ENCODE data around the gene NOPCHAP1. TPM values are rescaled to one million over a fixed set of nuclear protein-coding genes. Genes with fewer than 3 reads are reported as not detected.
"Not testable (repeated sequence)": the region's sequence is repeated elsewhere in the genome, so short reads cannot be mapped to it uniquely, and the experiment has no call there.

NOPCHAP1 gene
- total RNA-seq, 1 donor from 2014 or later: 11.5 TPM

DNA sequence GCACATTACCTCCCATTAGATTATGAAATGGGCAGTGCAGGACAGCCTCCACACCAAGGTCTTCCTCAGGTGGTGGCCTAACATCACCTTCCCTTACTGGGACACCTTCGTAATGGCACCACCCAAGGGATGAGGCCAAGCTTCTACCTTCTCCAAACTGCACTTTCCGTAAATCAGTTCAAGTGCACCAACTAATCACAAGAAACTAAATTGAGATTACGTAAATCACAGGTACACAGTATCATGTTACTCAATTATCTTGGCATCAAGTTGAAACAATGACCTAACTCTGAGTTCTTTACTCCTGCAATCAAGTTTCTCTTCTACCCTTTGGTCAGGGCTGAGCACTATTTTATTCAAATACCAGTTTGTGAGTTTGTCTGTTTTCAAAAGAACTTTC is 41.9 kb upstream of the NOPCHAP1 start:
- ATAC-seq (peak; percentile 65), DNase-seq (no peak)
- TF ChIP-seq, protein P1, sequence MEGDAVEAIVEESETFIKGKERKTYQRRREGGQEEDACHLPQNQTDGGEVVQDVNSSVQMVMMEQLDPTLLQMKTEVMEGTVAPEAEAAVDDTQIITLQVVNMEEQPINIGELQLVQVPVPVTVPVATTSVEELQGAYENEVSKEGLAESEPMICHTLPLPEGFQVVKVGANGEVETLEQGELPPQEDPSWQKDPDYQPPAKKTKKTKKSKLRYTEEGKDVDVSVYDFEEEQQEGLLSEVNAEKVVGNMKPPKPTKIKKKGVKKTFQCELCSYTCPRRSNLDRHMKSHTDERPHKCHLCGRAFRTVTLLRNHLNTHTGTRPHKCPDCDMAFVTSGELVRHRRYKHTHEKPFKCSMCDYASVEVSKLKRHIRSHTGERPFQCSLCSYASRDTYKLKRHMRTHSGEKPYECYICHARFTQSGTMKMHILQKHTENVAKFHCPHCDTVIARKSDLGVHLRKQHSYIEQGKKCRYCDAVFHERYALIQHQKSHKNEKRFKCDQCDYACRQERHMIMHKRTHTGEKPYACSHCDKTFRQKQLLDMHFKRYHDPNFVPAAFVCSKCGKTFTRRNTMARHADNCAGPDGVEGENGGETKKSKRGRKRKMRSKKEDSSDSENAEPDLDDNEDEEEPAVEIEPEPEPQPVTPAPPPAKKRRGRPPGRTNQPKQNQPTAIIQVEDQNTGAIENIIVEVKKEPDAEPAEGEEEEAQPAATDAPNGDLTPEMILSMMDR (IDR thresholded peaks at IDR 0.05): no peak
- no peaks in the 10 kb centered on the region for H3K9me3 ChIP-seq
- H3K27ac ChIP-seq: no peak overlapping the region
- no peaks in the 10 kb centered on the region for H3K27me3 ChIP-seq
- intact Hi-C loops (cut with DNase I): no loop called here
- H3K4me3 ChIP-seq: no peak overlapping the region
- no peaks in the 10 kb centered on the region for H3K36me3 ChIP-seq
- no peaks in the 10 kb centered on the region for H3K4me1 ChIP-seq

DNA sequence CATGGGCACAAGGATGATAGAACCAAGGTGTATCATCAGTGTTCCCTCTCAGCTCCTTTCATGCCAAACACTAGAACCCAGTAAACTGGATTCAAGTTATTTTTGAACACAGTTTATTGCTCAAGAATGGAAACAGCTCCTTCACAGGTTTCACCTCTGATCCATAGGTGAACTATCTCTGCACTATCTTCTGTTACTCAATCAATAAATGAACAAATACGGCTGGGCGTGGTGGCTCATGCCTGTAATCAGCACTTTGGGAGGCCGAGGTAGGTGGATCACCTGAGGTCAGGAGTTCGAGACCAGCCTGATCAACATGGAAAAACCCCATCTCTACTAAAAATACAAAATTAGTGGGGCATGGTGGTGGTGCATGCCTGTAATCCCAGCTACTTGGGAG is 37.4 kb upstream of the NOPCHAP1 start:
- H3K4me1 ChIP-seq; H3K27me3 ChIP-seq; H3K36me3 ChIP-seq; DNase-seq; H3K4me3 ChIP-seq; H3K27ac ChIP-seq; H3K9me3 ChIP-seq; ATAC-seq; intact Hi-C loops (cut with DNase I): not testable (repeated sequence)

DNA sequence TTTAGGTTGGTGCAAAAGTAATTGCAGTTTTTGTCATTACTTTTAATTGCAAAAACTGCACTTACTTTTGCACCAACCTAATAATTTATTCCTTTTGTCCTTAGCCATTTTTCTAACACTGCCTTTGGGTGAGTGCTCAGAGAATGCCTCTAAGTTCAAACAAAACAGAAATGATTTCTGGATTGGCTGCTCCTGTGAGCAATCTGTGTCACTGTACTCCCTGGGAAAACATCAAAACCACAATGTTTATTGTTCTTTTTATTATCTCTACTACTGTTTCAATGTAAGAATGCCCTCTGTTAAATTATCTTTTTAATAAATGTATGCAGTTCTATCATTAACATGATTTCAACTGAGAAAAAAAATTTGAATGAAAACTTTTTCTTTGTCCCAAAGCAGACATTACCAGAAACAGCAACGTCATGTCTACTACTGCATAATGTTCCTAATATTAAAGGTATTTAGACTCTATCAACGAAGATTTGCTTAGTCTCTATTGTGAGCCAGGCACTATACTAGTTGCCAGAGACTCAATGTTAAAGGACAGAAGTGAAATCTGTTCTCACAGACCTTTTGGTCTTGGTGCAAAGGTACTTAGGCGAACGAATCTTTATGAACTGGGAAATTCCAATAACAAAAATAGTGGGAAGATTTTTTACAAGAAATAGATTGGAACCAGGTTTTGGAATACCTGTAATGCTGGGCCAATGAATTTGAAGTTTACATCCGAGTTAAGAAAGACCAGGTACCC is 34.2 kb upstream of the NOPCHAP1 start:
- no peak for ATAC-seq
- intact Hi-C loops (cut with DNase I): no loop called here
- Histone ChIP-seq H3K27ac (no peak overlapping the region), H3K4me3 (no peak overlapping the region), H3K4me1 (no peaks in the 10 kb centered on the region), H3K27me3 (no peaks in the 10 kb centered on the region), H3K9me3 (no peaks in the 10 kb centered on the region), H3K36me3 (no peaks in the 10 kb centered on the region)
- DNase-seq: no peak
- TF ChIP-seq, protein P1 (IDR thresholded peaks at IDR 0.05): no peak

DNA sequence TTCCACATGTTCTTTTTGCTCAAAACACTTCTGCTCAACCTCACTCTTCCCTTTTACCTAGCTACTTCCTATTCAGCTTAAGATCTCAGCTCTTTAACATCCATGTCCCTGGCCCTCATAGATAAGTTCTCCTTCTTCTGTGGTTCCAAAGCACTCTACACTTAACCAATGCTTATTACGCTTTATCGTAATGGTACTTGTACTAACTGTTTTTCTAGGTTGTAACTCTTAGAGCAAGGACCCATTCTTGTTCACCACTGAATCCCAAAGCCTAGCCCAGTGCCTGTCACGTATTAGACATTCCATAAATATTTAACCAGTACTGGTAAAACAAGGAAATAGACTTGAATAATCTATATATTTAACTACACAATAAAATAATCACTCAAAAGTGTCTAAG is 33.3 kb upstream of the NOPCHAP1 start:
- H3K4me3 ChIP-seq: no peak overlapping the region

DNA sequence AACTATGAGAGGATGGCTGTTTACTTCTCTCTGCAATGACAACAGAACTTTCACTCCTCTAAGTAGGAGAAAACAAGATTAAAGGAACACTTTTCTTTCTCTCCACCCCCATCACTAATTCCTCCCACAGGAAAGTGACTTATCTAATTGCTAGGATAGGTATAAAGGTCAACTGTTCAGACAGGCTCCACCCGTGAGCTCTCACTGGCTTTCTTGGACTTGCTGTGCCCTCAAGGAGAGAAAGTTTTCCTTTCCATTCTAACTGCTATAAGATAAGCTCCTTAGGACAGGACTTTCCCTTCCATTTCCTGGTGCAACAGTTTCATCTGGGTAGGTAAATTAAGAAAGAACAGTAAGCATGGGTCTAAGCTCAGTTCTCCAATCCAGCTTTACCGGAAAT is 32.8 kb upstream of the NOPCHAP1 start:
- ATAC-seq (no peak), DNase-seq (no peak)
- Histone ChIP-seq H3K36me3 (no peaks in the 10 kb centered on the region), H3K27me3 (no peaks in the 10 kb centered on the region), H3K4me3 (no peak overlapping the region), H3K4me1 (no peaks in the 10 kb centered on the region), H3K27ac (no peak overlapping the region), H3K9me3 (no peaks in the 10 kb centered on the region)
- TF ChIP-seq, protein P1 (IDR thresholded peaks at IDR 0.05): no peak
- intact Hi-C loops (cut with DNase I): no loop called here

More for the DNA sequence above, 33.3 kb upstream of the NOPCHAP1 start:
- TF ChIP-seq, protein P1 (IDR thresholded peaks at IDR 0.05): no peak
- Histone ChIP-seq H3K36me3 (no peaks in the 10 kb centered on the region), H3K27ac (no peak overlapping the region), H3K4me1 (no peaks in the 10 kb centered on the region), H3K27me3 (no peaks in the 10 kb centered on the region), H3K9me3 (no peaks in the 10 kb centered on the region)
- intact Hi-C loops (cut with DNase I): no loop called here
- DNase-seq (no peak), ATAC-seq (peak; percentile 81)

DNA sequence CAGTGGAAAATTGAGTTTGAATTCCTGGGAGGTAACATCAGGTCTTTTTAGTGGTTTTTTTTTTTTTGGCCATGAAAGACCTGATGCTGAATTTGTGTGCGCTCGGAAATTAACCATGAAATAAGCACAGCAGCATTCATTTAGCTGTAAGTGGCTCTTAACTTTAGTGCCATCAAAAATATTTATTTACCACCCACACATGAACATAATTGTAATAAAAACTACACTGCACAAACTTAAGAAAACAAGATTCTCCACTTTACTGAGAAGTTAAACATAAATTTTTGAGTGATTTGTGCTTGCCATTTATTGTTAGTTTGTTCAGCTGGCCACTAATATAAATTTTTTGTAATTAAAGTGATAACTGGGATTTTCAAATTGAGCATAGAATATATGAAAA is 30.4 kb upstream of the NOPCHAP1 start:
- H3K4me3 ChIP-seq: no peak overlapping the region
- H3K4me1 ChIP-seq: peaks cover 9% of the 10 kb centered on the region
- intact Hi-C loops (cut with DNase I): no loop called here

More for the DNA sequence above, 30.4 kb upstream of the NOPCHAP1 start:
- no peak overlapping the region for H3K27ac ChIP-seq
- TF ChIP-seq, protein P1 (IDR thresholded peaks at IDR 0.05): no peak
- DNase-seq: no peak
- no peaks in the 10 kb centered on the region for H3K36me3 ChIP-seq
- H3K9me3 ChIP-seq: no peaks in the 10 kb centered on the region
- ATAC-seq: no peak
- no peaks in the 10 kb centered on the region for H3K27me3 ChIP-seq

Data from upper lobe of right lung (tissue), 1 donor.